K562 (cell line): ENCODE measurements around the gene RSPH3. TPM values are rescaled to one million over a fixed set of nuclear protein-coding genes. Genes with fewer than 3 reads are reported as not detected.

Source experiments
- L3MBTL2 ChIP-seq: fragments of 450-650 bp; IDR thresholded peaks from 2 replicates; pipeline ENCODE4 v1.6.1; 2016; ENCODE audit warnings: mild to moderate bottlenecking, moderate library complexity
- NFYB ChIP-seq: IDR thresholded peaks from 2 replicates; pipeline ENCODE4 v1.6.1; 2011; ENCODE audit warnings: mild to moderate bottlenecking, moderate library complexity; ENCODE audit not compliant: insufficient read length; ENCODE audit errors: extremely low read depth
- PRPF4 ChIP-seq: fragments of 200-400 bp; formaldehyde crosslinking; IDR thresholded peaks from one replicate; pipeline ENCODE4 v1.6.1; 2017; ENCODE audit warnings: low read length, low read depth, mild to moderate bottlenecking; ENCODE audit not compliant: insufficient read depth, poor library complexity, severe bottlenecking
- PTRF ChIP-seq: fragments of 450-650 bp; IDR thresholded peaks from 2 replicates; pipeline ENCODE4 v1.6.1; 2016; ENCODE audit warnings: mild to moderate bottlenecking, missing genetic modification characterization, missing compliant biosample characterization
- ZBTB7A ChIP-seq: IDR thresholded peaks from 2 replicates; pipeline ENCODE4 v1.6.1; 2011; ENCODE audit warnings: low read depth, mild to moderate bottlenecking, low read length, moderate library complexity, borderline replicate concordance; ENCODE audit not compliant: control insufficient read depth
- polyA plus RNA-seq, 8 experiments: library from polyadenylated mRNA; depleted of rRNA in 4 of 8; stranded (reverse) in 5 of 8; unstranded in 3 of 8; fragments of >200 nt; fragmentation: Nextera tagmentation in 2 of 8; fragmentation: Illumina TruSeq in 1 of 8; extraction: Ambion mirVana in 2 of 8; extraction: Trizol in 1 of 8; gene quantifications; 2 replicates each; pipeline versions ENCODE4 v1.2.1 to v1.2.3, GENCODE V29; 2011 to 2014; ENCODE audit warnings: inconsistent platforms in 1 of 8, missing spikeins in 1 of 8
- total RNA-seq, 7 experiments: library from RNA; depleted of rRNA in 6 of 7; stranded (reverse); fragments of >200 nt in 6 of 7; fragmentation: Illumina TruSeq in 2 of 7; extraction: Trizol in 2 of 7; gene quantifications; 2 replicates each; pipeline versions ENCODE4 v1.2.1 to v1.2.3, GENCODE V29; 2011 to 2021; ENCODE audit warnings: low replicate concordance in 1 of 7
- TF ChIP-seq, protein P1 (sequence below): sonication (generic); formaldehyde crosslinking; IDR thresholded peaks from 2 replicates; pipeline ENCODE4 v1.8.0; 2022; ENCODE audit warnings: missing genetic modification reagents, mild to moderate bottlenecking, moderate library complexity, borderline replicate concordance
- TF ChIP-seq, protein P2 (sequence below): fragments of 250-450 bp; sonication (Bioruptor Pico); IDR thresholded peaks from 2 replicates; pipeline ENCODE4 v1.4.0; 2020; ENCODE audit warnings: mild to moderate bottlenecking, moderate library complexity, borderline replicate concordance
- TF ChIP-seq, protein P3 (sequence below): sonication (generic); formaldehyde crosslinking; IDR thresholded peaks from 2 replicates; pipeline ENCODE4 v1.4.0; 2020; ENCODE audit warnings: mild to moderate bottlenecking, missing genetic modification reagents
- TF ChIP-seq, protein P4 (sequence below), 2 experiments: fragments of 450-650 bp; formaldehyde crosslinking in 1 of 2; IDR thresholded peaks; 2 replicates each; pipeline versions ENCODE4 v1.4.0 to v1.6.1; 2014 to 2020; ENCODE audit warnings: mild to moderate bottlenecking in 2 of 2, borderline replicate concordance in 1 of 2, low read depth in 1 of 2

RSPH3 gene
- total and polyA plus RNA-seq, 9 of the 15 experiments (the other 6 are each of a cell fraction or from before 2014, with no cell fraction given), result 0.52 to 2.9 (median 1.5) TPM

DNA sequence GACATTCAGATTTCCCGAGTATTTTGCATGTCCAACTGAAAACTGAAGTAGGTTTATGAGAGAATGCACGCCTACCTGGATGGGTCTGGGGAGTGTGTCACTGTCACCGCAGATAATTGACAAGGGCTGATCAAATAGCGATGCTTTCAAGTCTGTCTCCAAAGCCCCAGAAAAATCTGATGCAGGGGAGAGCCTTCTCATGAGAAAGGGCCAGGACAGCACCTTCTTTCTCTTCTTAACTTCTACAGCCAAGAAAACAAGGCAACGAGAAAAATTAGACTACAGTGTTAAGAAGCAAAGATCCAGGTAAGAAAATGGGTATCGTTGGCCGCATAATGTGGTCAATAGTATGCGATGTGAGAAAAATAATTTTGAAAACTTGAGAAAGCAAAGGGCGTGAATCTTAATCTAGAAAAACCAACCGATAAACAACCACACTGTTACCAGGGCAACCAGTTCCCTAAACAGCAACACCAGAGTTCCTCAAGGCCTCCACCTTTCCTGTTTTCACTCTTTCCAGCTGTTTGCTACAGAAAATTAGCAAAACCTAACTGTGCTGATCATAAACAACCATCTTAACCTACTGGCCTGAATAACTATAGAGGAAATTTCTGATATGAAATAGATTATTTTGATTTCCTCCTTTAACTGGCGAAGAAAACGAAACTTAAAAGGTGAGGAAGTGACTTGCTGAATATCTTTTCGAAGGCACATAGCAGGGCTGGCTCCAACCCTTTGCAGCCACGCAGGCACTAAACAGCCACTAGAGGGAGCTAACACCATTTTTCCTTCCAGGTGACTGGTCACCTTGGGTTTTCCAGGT lies 42.2 kb upstream of the RSPH3 start (continued):
- TF ChIP-seq, protein P1, sequence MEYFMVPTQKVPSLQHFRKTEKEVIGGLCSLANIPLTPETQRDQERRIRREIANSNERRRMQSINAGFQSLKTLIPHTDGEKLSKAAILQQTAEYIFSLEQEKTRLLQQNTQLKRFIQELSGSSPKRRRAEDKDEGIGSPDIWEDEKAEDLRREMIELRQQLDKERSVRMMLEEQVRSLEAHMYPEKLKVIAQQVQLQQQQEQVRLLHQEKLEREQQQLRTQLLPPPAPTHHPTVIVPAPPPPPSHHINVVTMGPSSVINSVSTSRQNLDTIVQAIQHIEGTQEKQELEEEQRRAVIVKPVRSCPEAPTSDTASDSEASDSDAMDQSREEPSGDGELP (CRISPR knock-in tag), result peak; percentile 32; the same call in 1 of the 2 replicates
- TF ChIP-seq NFYB (no peak), PTRF (no peak), PRPF4 (no peak), ZBTB7A (no peak), L3MBTL2 (peak; percentile 65)
- TF ChIP-seq, protein P2, sequence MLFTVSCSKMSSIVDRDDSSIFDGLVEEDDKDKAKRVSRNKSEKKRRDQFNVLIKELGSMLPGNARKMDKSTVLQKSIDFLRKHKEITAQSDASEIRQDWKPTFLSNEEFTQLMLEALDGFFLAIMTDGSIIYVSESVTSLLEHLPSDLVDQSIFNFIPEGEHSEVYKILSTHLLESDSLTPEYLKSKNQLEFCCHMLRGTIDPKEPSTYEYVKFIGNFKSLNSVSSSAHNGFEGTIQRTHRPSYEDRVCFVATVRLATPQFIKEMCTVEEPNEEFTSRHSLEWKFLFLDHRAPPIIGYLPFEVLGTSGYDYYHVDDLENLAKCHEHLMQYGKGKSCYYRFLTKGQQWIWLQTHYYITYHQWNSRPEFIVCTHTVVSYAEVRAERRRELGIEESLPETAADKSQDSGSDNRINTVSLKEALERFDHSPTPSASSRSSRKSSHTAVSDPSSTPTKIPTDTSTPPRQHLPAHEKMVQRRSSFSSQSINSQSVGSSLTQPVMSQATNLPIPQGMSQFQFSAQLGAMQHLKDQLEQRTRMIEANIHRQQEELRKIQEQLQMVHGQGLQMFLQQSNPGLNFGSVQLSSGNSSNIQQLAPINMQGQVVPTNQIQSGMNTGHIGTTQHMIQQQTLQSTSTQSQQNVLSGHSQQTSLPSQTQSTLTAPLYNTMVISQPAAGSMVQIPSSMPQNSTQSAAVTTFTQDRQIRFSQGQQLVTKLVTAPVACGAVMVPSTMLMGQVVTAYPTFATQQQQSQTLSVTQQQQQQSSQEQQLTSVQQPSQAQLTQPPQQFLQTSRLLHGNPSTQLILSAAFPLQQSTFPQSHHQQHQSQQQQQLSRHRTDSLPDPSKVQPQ (CRISPR knock-in tag), result no peak
- TF ChIP-seq, protein P3, sequence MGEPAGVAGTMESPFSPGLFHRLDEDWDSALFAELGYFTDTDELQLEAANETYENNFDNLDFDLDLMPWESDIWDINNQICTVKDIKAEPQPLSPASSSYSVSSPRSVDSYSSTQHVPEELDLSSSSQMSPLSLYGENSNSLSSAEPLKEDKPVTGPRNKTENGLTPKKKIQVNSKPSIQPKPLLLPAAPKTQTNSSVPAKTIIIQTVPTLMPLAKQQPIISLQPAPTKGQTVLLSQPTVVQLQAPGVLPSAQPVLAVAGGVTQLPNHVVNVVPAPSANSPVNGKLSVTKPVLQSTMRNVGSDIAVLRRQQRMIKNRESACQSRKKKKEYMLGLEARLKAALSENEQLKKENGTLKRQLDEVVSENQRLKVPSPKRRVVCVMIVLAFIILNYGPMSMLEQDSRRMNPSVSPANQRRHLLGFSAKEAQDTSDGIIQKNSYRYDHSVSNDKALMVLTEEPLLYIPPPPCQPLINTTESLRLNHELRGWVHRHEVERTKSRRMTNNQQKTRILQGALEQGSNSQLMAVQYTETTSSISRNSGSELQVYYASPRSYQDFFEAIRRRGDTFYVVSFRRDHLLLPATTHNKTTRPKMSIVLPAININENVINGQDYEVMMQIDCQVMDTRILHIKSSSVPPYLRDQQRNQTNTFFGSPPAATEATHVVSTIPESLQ (CRISPR knock-in tag), result no peak
- TF ChIP-seq, protein P4, sequence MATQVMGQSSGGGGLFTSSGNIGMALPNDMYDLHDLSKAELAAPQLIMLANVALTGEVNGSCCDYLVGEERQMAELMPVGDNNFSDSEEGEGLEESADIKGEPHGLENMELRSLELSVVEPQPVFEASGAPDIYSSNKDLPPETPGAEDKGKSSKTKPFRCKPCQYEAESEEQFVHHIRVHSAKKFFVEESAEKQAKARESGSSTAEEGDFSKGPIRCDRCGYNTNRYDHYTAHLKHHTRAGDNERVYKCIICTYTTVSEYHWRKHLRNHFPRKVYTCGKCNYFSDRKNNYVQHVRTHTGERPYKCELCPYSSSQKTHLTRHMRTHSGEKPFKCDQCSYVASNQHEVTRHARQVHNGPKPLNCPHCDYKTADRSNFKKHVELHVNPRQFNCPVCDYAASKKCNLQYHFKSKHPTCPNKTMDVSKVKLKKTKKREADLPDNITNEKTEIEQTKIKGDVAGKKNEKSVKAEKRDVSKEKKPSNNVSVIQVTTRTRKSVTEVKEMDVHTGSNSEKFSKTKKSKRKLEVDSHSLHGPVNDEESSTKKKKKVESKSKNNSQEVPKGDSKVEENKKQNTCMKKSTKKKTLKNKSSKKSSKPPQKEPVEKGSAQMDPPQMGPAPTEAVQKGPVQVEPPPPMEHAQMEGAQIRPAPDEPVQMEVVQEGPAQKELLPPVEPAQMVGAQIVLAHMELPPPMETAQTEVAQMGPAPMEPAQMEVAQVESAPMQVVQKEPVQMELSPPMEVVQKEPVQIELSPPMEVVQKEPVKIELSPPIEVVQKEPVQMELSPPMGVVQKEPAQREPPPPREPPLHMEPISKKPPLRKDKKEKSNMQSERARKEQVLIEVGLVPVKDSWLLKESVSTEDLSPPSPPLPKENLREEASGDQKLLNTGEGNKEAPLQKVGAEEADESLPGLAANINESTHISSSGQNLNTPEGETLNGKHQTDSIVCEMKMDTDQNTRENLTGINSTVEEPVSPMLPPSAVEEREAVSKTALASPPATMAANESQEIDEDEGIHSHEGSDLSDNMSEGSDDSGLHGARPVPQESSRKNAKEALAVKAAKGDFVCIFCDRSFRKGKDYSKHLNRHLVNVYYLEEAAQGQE (IDR thresholded peaks at IDR 0.05; ENCODE audit: borderline replicate concordance), result peak; percentile 79
- TF ChIP-seq, protein P4 (CRISPR knock-in tag; IDR thresholded peaks at IDR 0.05; ENCODE audit: low read depth), result no peak
